Kidney glomerular epithelial cell (primary cell): ENCODE measurements around the gene NTN4.
"Not testable (repeated sequence)": the region's sequence is repeated elsewhere in the genome, so short reads cannot be mapped to it uniquely, and the experiment has no call there.

Experiments
- DNase-seq: peaks from one replicate; lab custom pipeline; 2025; lab: John Stamatoyannopoulos, UW

The NTN4 gene

GRCh38 chr12:95790033-95790916, at the start of gene NTN4:
NTN4 (minus strand) TSS chr12:95790764; CDS start chr12:95790309, 455 bp downstream.
- DNase-seq = no peak

DNA sequence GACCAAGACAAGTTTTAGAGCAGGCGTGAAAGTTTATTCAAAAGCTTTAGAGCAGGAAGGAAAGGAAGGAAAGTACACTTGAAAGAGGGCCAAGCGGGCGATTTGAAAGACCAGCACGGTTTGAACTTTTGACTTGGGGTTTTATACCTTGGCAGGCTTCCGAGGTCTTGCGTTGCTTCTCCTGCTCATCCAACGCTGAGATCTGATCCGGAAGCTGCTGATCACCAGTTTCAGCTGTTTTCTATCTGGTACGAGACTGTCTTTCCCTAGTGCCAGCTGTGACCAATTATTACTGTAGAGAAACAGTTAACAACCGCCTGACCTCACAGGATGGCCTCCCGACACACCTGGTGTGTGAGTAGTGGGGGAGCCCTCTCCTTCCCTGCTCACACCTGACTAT, 47.6 kb upstream of the NTN4 start:
- no peak for DNase-seq

DNA sequence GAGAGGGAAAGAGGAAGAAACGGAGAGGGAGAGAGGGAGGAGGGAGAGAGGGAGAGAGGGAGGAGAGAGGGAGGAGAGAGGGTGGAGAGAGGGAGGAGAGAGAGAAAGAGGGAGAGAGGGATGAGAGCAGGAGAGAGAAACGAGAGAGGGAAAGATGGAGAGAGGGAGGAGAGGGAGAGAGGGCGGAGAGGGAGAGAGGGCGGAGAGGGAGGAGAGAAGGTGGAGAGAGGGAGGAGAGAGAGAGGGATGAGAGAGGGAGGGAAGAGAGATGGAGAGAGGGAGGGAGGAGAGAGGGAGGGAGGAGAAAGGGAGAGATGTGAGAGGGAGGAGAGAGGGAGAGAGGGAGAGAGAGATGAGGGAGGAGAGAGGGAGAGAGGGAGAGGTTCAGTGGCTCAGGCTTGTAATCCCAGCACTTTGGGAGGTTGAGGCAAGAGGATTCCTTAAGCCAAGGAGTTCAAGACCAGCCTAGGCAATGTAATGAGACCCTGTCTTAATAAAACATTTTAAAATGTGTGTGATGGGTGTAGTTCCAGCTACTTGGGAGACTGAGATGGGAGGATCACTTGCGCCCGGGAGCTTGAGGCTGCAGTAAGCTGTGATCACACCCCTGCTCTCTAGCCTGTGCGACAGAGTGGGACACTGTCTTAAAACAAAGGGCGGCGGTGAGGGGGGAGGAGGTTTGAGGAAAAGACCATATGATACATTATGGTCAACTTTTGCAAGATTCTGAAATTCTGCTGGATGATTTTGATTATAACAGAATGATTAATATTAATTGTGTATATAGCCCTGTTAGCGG, 46.9 kb upstream of the NTN4 start:
- DNase-seq = no peak

- DNase-seq = peak; percentile 44
Observed at GRCh38 chr12:95836630-95837239, 46.2 kb upstream of the NTN4 start.

DNA sequence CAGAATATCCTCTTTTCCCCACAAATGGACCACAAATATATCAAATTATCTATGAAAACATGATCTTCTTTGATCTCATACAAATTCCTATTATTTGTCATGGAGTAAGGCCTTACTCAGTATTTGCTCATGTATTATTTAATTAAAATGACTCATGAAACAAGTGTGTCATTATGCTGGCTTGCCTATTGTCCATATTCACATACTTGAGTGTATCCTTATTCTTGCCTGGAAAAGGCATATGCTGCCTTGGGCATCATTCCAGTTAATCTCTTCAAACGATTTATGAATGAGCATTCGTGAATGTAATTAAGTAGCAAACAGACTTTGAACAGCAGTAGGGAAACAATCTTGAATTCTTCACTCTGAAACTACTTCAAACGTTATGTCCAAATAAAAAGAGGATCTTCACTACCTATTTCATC, 45.6 kb upstream of the NTN4 start:
- peak; percentile 28 for DNase-seq

GRCh38 chr12:95834572-95834971, 44.0 kb upstream of the NTN4 start:
- no peak for DNase-seq

DNA sequence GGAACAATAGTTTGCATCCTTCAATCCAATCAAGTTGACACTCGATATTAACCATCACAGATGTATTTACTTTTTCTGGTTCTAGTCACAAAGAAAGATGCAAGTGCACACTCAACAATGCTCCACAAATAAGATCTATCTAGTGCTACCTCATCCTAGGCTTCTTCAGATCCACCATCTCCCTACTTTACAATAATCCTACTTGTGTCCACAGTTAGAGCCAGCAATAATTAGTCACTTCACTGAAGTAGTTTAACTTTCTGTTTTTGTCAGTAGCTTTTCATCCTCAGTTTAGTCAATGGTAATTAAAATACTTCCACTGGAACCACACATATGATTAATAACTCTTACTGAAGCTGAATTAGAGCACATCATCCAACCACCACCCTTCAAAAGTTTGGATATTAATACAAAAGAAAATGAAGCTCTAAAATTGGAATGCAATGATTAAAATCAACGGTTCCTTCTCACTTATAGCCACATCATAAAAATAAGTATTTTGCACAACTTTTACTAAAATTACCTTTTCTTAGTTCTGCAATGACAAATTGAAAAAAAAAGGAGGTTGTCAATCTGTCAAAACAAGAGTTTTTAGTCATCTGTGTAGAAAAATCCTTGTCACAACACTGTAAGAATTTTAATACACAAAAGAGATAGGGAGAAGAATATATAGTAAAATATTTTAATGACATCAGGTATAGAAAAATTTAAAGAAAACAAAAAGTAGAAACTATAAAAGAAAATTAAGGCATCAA, 39.9 kb upstream of the NTN4 start:
- no peak for DNase-seq

DNA sequence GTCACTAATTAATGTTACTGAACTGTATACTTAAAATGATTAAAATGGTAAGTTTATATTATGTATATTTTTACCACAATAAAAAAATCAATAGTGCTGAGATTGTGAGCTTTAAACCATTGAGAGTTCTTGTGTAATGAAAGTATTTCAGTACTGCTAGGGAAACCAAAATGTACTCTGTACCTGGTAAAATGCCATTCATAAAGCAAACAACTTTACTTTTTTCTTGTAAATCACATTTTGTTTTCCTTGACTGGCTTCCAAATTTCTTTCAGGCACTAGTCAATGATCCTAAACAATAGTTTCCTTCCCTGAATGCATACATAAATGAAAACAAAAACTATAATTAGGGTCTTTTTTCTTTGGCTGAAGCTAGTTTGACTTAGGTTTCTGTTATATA, 38.8 kb upstream of the NTN4 start:
- DNase-seq = no peak

- DNase-seq = peak; percentile 81
Observed at GRCh38 chr12:95820096-95820703, 29.6 kb upstream of the NTN4 start.

DNA sequence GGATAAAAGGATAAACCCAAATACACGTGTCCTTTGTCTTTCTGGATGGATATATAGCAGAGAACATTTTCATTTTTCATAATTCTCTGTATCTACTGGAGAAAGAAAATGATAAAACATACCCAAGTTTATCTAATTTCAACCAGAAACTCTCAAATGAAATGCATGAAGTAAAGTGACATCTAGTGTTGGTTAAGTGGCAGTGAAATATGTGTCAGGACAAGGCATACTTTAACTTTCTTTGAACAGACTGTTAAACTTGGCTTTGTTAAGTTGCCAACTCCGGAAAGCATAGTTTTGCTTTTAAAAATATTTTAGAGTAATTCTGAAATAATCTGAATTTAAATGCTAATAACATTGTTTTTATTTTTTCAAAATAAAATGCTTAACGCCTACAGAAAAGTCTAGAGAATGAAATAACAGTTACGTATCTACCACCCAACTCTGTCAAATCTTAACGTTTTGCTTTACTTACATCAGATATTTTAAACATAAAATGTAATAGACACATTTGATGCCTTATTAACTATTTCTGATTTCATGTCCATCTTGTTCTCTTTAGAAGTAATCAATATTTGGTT, 25.2 kb upstream of the NTN4 start:
- DNase-seq = peak; percentile 45

DNA sequence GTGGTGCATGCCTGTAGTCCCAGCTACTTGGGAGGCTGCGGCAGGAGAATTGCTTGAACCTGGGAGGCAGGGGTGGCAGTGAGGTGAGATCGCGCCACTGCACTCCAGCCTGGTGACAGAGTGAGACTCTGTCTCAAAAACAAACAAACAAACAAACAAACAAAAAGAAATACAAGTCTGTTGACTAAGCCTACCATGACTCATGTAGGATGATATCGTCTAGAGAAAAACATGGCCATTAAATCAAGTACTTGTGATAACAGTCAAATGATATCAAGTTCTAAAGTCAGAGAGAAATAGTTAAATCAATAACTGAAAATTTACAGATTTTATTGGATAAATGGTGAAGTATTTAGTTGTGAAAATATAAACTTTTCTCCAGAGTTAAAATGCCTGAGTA, 21.6 kb upstream of the NTN4 start:
- DNase-seq = not testable (repeated sequence)

GRCh38 chr12:95810411-95810810, 19.8 kb upstream of the NTN4 start:
- no peak for DNase-seq

GRCh38 chr12:95809000-95809680, 18.6 kb upstream of the NTN4 start:
- no peak for DNase-seq

- no peak for DNase-seq
Observed at GRCh38 chr12:95808146-95808545, 17.6 kb upstream of the NTN4 start.

- peak; percentile 93 for DNase-seq
Observed at GRCh38 chr12:95805864-95806671, 15.5 kb upstream of the NTN4 start.

DNA sequence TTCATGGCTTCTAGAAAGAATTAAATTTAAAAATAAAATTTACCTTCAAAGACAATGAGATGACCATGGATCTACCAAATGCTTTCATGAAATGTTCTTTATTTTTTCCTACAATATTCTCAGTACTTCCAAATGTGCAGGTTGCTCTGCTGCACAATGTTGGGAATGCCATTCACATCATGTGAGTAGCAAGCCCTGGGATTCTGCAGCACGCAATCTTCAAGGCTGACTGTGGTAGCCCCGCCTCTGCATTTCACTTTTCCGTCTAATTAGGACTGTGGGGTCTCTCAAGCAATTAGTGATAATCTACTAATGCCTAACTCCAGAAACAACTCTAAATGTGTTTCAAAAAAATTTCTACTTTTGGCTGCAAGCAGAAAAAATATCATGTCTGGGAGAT, 13.7 kb upstream of the NTN4 start:
- no peak for DNase-seq

- no peak for DNase-seq
Observed at GRCh38 chr12:95803817-95804216, 13.3 kb upstream of the NTN4 start.

GRCh38 chr12:95802482-95803270, 12.1 kb upstream of the NTN4 start:
- peak; percentile 98 for DNase-seq

GRCh38 chr12:95796982-95797289, 6.4 kb upstream of the NTN4 start:
- DNase-seq = peak; percentile 41
